Mucosa of descending colon (tissue), 3 donors: ENCODE data around the gene UBE2E1. TPM values are rescaled to one million over a fixed set of nuclear protein-coding genes. Genes with fewer than 3 reads are reported as not detected.
A peak's percentile ranks its signal among the peaks of the same experiment; 100 is the strongest.

Experiments
- ATAC-seq: fragments of 200-7000 bp; cut with Tn5 transposase; one replicate; pipeline ENCODE4 v1.9.1; 2020; ENCODE audit warnings: mild to moderate bottlenecking, moderate library complexity
- DNase-seq, 3 donors: peaks; one replicate each; pipeline ENCODE4 v3.0.0-alpha.2; 2020
- H3K36me3 ChIP-seq: fragments of 200-600 bp; one replicate; pipeline ENCODE4 v1.8.0; 2021; ENCODE audit warnings: low read depth, mild to moderate bottlenecking
- H3K4me1 ChIP-seq: fragments of 200-600 bp; one replicate; pipeline ENCODE4 v1.8.0; 2021; ENCODE audit warnings: low read depth, mild to moderate bottlenecking
- H3K4me3 ChIP-seq: fragments of 200-600 bp; one replicate; pipeline ENCODE4 v1.8.0; 2021; ENCODE audit warnings: mild to moderate bottlenecking
- H3K9me3 ChIP-seq: fragments of 200-600 bp; one replicate; pipeline ENCODE4 v1.8.0; 2021; ENCODE audit warnings: mild to moderate bottlenecking
- CTCF ChIP-seq: fragments of 200-600 bp; IDR thresholded peaks from one replicate; pipeline ENCODE4 v1.8.0; 2022; ENCODE audit warnings: antibody characterized with exemption, mild to moderate bottlenecking
- intact Hi-C, 2 donors: fragments of 100-400 bp; cut with DNase I in 1 of 2; cut with micrococcal nuclease in 1 of 2; formaldehyde crosslinking; loops; one replicate each; pipeline versions ENCODE4 v1.11.0 to v1.11.1; 2022; cut with DNase I, micrococcal nuclease
- total RNA-seq, 3 donors: library from RNA; stranded (reverse); fragmentation: NEBNext Ultra II Directional in 2 of 3; extraction: Animal tissue kit (Norgen Biotek cat#: 25700) in 2 of 3; gene quantifications; one replicate each; pipeline versions ENCODE4 v1.2.1 to v1.2.4, GENCODE V29; 2021 to 2023
- donor health status: DM: no; HTN: no; CAD: no; lungs with moderate emphysema.
- donor health status: DM: no; HTN: no; CAD: no.
- donor health status: DM: no; HTN: yes; CAD: no.

Gene UBE2E1
- total RNA-seq, 3 donors from 2014 or later: 84.7 to 111 (median 86.8) TPM

- intact Hi-C loops: no loop called here
- Histone ChIP-seq H3K36me3 (no peaks in the 10 kb centered on the region), H3K4me1 (peaks cover 7% of the 10 kb centered on the region), H3K4me3 (no peak overlapping the region), H3K9me3 (no peaks in the 10 kb centered on the region)
- ATAC-seq: no peak
- TF ChIP-seq CTCF: no peak
- no peak for DNase-seq
These were observed 23.9 kb upstream of the UBE2E1 start for GRCh38 chr3:23781871-23782270.

DNA sequence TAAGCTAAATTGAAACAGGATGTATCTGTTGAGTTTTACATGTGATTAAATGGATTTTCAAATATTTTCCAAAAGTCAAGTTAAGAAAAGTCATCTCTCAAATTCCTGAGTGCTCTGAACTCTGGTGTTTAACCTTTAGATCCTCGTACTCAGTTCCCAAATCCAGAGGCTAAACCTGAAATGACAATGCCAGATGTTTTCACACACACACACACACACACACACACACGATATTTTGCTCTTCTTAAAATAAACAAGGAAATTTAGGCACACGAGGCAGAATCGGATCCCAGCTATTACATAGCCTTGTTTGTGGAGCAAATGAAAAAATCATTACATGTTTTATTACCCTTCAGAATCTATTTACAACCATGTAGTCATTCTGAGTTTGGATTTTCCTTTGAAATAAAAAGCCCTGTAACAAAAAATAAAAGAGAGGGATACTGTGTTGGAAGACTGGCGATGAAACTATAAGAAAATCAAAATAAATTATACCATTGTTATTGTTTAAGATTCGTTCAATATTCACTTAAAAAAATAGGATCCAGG, 20.6 kb upstream of the UBE2E1 start:
- no peak for DNase-seq
- no peak overlapping the region for H3K4me3 ChIP-seq
- TF ChIP-seq CTCF: no peak
- H3K9me3 ChIP-seq: no peaks in the 10 kb centered on the region
- ATAC-seq: peak; percentile 16
- peaks cover 7% of the 10 kb centered on the region for H3K4me1 ChIP-seq
- intact Hi-C loops: no loop called here
- no peaks in the 10 kb centered on the region for H3K36me3 ChIP-seq

GRCh38 chr3:23785882-23786281, 19.9 kb upstream of the UBE2E1 start:
- intact Hi-C loops: no loop called here
- H3K9me3 ChIP-seq: no peaks in the 10 kb centered on the region
- ATAC-seq: peak; percentile 64

GRCh38 chr3:23791678-23792077, 14.1 kb upstream of the UBE2E1 start:
- Histone ChIP-seq H3K9me3 (no peaks in the 10 kb centered on the region), H3K4me3 (no peak overlapping the region), H3K36me3 (no peaks in the 10 kb centered on the region), H3K4me1 (no peaks in the 10 kb centered on the region)
- DNase-seq (no peak), ATAC-seq (no peak)
- intact Hi-C loops: no loop called here
- TF ChIP-seq CTCF: no peak

More at GRCh38 chr3:23785882-23786281, 19.9 kb upstream of the UBE2E1 start:
- Histone ChIP-seq H3K4me1 (peaks cover 7% of the 10 kb centered on the region), H3K36me3 (no peaks in the 10 kb centered on the region), H3K4me3 (no peak overlapping the region)
- no peak for TF ChIP-seq CTCF
- no peak for DNase-seq

DNA sequence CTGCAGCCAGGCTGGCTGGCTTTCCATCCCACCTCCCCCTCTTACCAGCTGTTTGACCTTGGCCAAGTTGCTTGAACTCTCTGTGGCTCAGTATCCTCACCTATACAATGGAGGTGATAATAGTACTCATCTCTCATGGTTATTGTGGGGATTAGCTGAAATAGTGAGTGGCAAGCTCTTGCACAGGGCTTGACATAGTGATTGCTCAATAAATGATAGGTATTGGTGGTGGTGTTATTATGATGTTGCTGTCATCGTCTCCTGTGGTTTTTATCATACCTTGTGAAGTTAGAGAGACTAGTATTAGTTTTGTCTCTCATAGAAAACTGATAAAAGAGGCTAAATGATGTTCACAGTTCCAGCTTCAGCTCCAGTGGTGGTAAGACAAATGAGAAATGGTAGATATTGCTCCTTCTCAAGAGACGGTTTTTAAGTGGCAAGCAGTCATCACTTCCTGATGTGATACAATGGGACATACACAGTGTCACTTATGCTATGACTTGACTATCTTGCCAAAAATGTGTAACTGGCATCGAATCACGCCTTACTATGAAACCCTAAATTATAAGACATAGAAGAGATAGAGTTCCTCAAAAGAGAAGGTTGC, 12.1 kb upstream of the UBE2E1 start:
- no peaks in the 10 kb centered on the region for H3K36me3 ChIP-seq
- H3K4me3 ChIP-seq: no peak overlapping the region
- H3K9me3 ChIP-seq: no peaks in the 10 kb centered on the region
- intact Hi-C loops: no loop called here
- no peaks in the 10 kb centered on the region for H3K4me1 ChIP-seq
- DNase-seq (no peak), ATAC-seq (no peak)
- no peak for TF ChIP-seq CTCF
